HCT116 (cell line): Measurements from ENCODE around the gene ANXA10. TPM values are rescaled to one million over a fixed set of nuclear protein-coding genes. Genes with fewer than 3 reads are reported as not detected.

ENCODE experiments used
- ATAC-seq: fragments of 200-7000 bp; cut with Tn5 transposase; 2 replicates; pipeline ENCODE4 v1.9.1; 2020; ENCODE audit warnings: mild to moderate bottlenecking, moderate library complexity
- BruUV-seq: library from RNA; stranded (reverse); fragments of 400-500 nt; replicated peaks from 2 replicates; lab custom pipeline; 2021; lab: Mats Ljungman, UMichigan
- CTCF ChIA-PET: fragments of 300-600 bp; sonication (Branson Sonifier 250); formaldehyde crosslinking; loops from one replicate; lab custom pipeline; 2021; ENCODE audit warnings: antibody characterized with exemption; lab: Charles Lee
- POLR2A ChIA-PET: fragments of 300-600, 350-600 bp; sonication (Branson Sonifier 250); formaldehyde crosslinking; loops from one replicate; lab custom pipeline; 2021; ENCODE audit warnings: antibody characterized with exemption; lab: Charles Lee
- RAD21 ChIA-PET, 2 experiments: fragments of 300-600 bp; sonication (Branson Sonifier 250); formaldehyde crosslinking; loops; one replicate each; lab custom pipeline; 2023; ENCODE audit warnings: low total read pairs in 2 of 2; ENCODE audit not compliant: uncharacterized antibody in 2 of 2, unreplicated experiment in 2 of 2, low non-redundant PET in 1 of 2; lab: Charles Lee
- DNase-seq: peaks from one replicate; pipeline ENCODE4 v3.0.0-alpha.2; 2010; ENCODE audit warnings: low read depth, low spot score
- H2AFZ ChIP-seq: fragments of 200-600 bp; shearing (Covaris generic), sonication (generic); 2 replicates; pipeline ENCODE4 v1.6.1; 2017; ENCODE audit warnings: low read depth, mixed run types, mixed read lengths, antibody characterized with exemption, low read length; ENCODE audit not compliant: poor library complexity, severe bottlenecking
- H3K27ac ChIP-seq: 2 replicates; pipeline ENCODE4 v1.5.1; 2012; ENCODE audit warnings: low read depth, low read length
- H3K27me3 ChIP-seq: fragments of 200-600 bp; sonication (generic); 2 replicates; pipeline ENCODE4 v1.6.1; 2016; ENCODE audit warnings: mixed run types, low read length, mixed read lengths; ENCODE audit not compliant: insufficient read depth
- H3K36me3 ChIP-seq, 2 experiments: fragments of 200-500 bp in 1 of 2; fragments of 200-600 bp in 1 of 2; sonication (Bioruptor generic) in 1 of 2; sonication (generic) in 1 of 2; 2 replicates each; pipeline versions ENCODE4 v1.5.1 to v1.6.1; 2014 to 2016; ENCODE audit warnings: low read length in 2 of 2, inconsistent platforms in 1 of 2, mixed read lengths in 1 of 2, mixed run types in 1 of 2; ENCODE audit not compliant: insufficient read depth in 2 of 2, control insufficient read depth in 1 of 2
- H3K4me1 ChIP-seq, 2 experiments: fragments of 200-600 bp in 1 of 2; sonication (generic) in 1 of 2; 2 replicates each; pipeline versions ENCODE4 v1.5.1 to v1.6.1; 2012 to 2017; ENCODE audit warnings: low read length in 2 of 2, inconsistent platforms in 1 of 2, mild to moderate bottlenecking in 1 of 2, mixed read lengths in 1 of 2, mixed run types in 1 of 2, moderate library complexity in 1 of 2; ENCODE audit not compliant: insufficient read depth in 2 of 2, control insufficient read depth in 1 of 2
- H3K4me2 ChIP-seq: fragments of 200-600 bp; sonication (generic); 2 replicates; pipeline ENCODE4 v1.6.1; 2017; ENCODE audit warnings: mixed run types, low read length, mixed read lengths
- H3K4me3 ChIP-seq, 2 experiments: fragments of 200-600 bp in 1 of 2; sonication (generic) in 1 of 2; replicated peaks in 1 of 2; 2 replicates each; pipeline ENCODE4 v1.5.1; 2011 to 2016; ENCODE audit warnings: low read length in 2 of 2, control low read depth in 1 of 2, low read depth in 1 of 2, mild to moderate bottlenecking in 1 of 2, mixed read lengths in 1 of 2, mixed run types in 1 of 2
- H3K79me2 ChIP-seq: fragments of 200-600 bp; sonication (generic); 2 replicates; pipeline ENCODE4 v1.6.1; 2017; ENCODE audit warnings: mild to moderate bottlenecking, mixed run types, low read length, moderate library complexity, mixed read lengths; ENCODE audit not compliant: insufficient read depth
- H3K9ac ChIP-seq: fragments of 200-600 bp; sonication (generic); 2 replicates; pipeline ENCODE4 v1.6.1; 2016; ENCODE audit warnings: low read length, mixed read lengths
- H3K9me2 ChIP-seq: fragments of 200-600 bp; sonication (generic), shearing (Covaris generic); 2 replicates; pipeline ENCODE4 v1.6.1; 2017; ENCODE audit warnings: mixed run types, mild to moderate bottlenecking, moderate library complexity; ENCODE audit not compliant: insufficient read depth
- H3K9me3 ChIP-seq, 2 experiments: fragments of 200-500 bp in 1 of 2; fragments of 200-600 bp in 1 of 2; sonication (Bioruptor generic) in 1 of 2; sonication (generic) in 1 of 2; 2 replicates each; pipeline ENCODE4 v1.6.1; 2014 to 2017; ENCODE audit warnings: low read length in 2 of 2, mixed read lengths in 2 of 2, inconsistent platforms in 1 of 2, low read depth in 1 of 2, mild to moderate bottlenecking in 1 of 2, mixed run types in 1 of 2, moderate library complexity in 1 of 2; ENCODE audit not compliant: control insufficient read depth in 1 of 2, insufficient read depth in 1 of 2
- H4K20me1 ChIP-seq: fragments of 200-600 bp; sonication (generic), shearing (Covaris generic); 2 replicates; pipeline ENCODE4 v1.6.1; 2017; ENCODE audit warnings: mixed run types, mild to moderate bottlenecking, moderate library complexity; ENCODE audit not compliant: insufficient read depth
- ATF3 ChIP-seq: IDR thresholded peaks from 2 replicates; pipeline ENCODE4 v1.6.1; 2012
- CBX3 ChIP-seq: IDR thresholded peaks from 2 replicates; pipeline ENCODE4 v1.6.1; 2012; ENCODE audit warnings: low read depth
- CTCF ChIP-seq, 3 experiments: fragments of 200-600 bp in 1 of 3; sonication (generic) in 1 of 3; IDR thresholded peaks in 2 of 3; conservative IDR thresholded peaks in 1 of 3; 2 replicates each; pipeline ENCODE4 v1.5.1; 2012 to 2017; ENCODE audit warnings: low read depth in 2 of 3, low read length in 2 of 3, antibody characterized with exemption in 1 of 3, borderline replicate concordance in 1 of 3, control low read depth in 1 of 3, mild to moderate bottlenecking in 1 of 3, mixed read lengths in 1 of 3, mixed run types in 1 of 3, moderate library complexity in 1 of 3; ENCODE audit not compliant: insufficient read depth in 1 of 3
- EGR1 ChIP-seq: IDR thresholded peaks from 2 replicates; pipeline ENCODE4 v1.6.1; 2012; ENCODE audit warnings: low read depth
- ELF1 ChIP-seq: IDR thresholded peaks from 2 replicates; pipeline ENCODE4 v1.6.1; 2012; ENCODE audit warnings: low read depth, borderline replicate concordance
- EZH2 ChIP-seq: fragments of 200-600 bp; sonication (generic); IDR thresholded peaks from 2 replicates; pipeline ENCODE4 v1.6.1; 2017; ENCODE audit warnings: antibody characterized with exemption, mixed run types
- EZH2phosphoT487 ChIP-seq: fragments of 200-600 bp; IDR thresholded peaks from 2 replicates; pipeline ENCODE4 v1.6.1; 2018; ENCODE audit warnings: antibody characterized with exemption, borderline replicate concordance
- JUND ChIP-seq: IDR thresholded peaks from 2 replicates; pipeline ENCODE4 v1.6.1; 2012
- MAX ChIP-seq: IDR thresholded peaks from 2 replicates; pipeline ENCODE4 v1.6.1; 2012
- POLR2AphosphoS5 ChIP-seq: IDR thresholded peaks from 2 replicates; pipeline ENCODE4 v1.6.1; 2011; ENCODE audit warnings: mild to moderate bottlenecking, low read depth, low read length, moderate library complexity
- RAD21 ChIP-seq: IDR thresholded peaks from 2 replicates; pipeline ENCODE4 v1.6.1; 2012; ENCODE audit warnings: low read depth, mild to moderate bottlenecking
- SIN3A ChIP-seq: IDR thresholded peaks from 2 replicates; pipeline ENCODE4 v1.6.1; 2012; ENCODE audit warnings: low read depth
- SP1 ChIP-seq: IDR thresholded peaks from 2 replicates; pipeline ENCODE4 v1.6.1; 2012; ENCODE audit warnings: low read depth
- TCF7L2 ChIP-seq: IDR thresholded peaks from 2 replicates; pipeline ENCODE4 v1.7.0; 2011; ENCODE audit warnings: borderline replicate concordance, inconsistent platforms; ENCODE audit not compliant: insufficient read depth, insufficient read length; ENCODE audit errors: extremely low read depth
- YY1 ChIP-seq: IDR thresholded peaks from 2 replicates; pipeline ENCODE4 v1.6.1; 2011; ENCODE audit warnings: low read length, low read depth, moderate library complexity, mild to moderate bottlenecking; ENCODE audit not compliant: insufficient replicate concordance; ENCODE audit errors: extremely low read depth
- ZFX ChIP-seq: fragments of 450-650 bp; IDR thresholded peaks from 2 replicates; pipeline ENCODE4 v1.6.1; 2017
- ZNF274 ChIP-seq: fragments of 200-500 bp; sonication (Bioruptor generic); IDR thresholded peaks from 2 replicates; pipeline ENCODE4 v1.6.1; 2014; ENCODE audit warnings: mild to moderate bottlenecking, low read depth, low read length, inconsistent platforms
- intact Hi-C: fragments of 100-400 bp; cut with micrococcal nuclease; formaldehyde crosslinking; loops from 2 replicates; pipeline ENCODE4 v1.10.0; 2022
- total RNA-seq: library from RNA; stranded (reverse); gene quantifications from one replicate; pipeline ENCODE4 v1.2.1, GENCODE V29; 2021; ENCODE audit not compliant: unreplicated experiment
- TF ChIP-seq, protein P1 (sequence below): IDR thresholded peaks from 2 replicates; pipeline ENCODE4 v1.6.1; 2012; ENCODE audit warnings: low read depth
- TF ChIP-seq, protein P2 (sequence below): IDR thresholded peaks from 2 replicates; pipeline ENCODE4 v1.6.1; 2011; ENCODE audit warnings: mild to moderate bottlenecking, low read length, moderate library complexity; ENCODE audit not compliant: insufficient replicate concordance; ENCODE audit errors: extremely low read depth

Gene ANXA10
- total RNA-seq, 1 experiment from 2014 or later = 15.1 TPM

DNA sequence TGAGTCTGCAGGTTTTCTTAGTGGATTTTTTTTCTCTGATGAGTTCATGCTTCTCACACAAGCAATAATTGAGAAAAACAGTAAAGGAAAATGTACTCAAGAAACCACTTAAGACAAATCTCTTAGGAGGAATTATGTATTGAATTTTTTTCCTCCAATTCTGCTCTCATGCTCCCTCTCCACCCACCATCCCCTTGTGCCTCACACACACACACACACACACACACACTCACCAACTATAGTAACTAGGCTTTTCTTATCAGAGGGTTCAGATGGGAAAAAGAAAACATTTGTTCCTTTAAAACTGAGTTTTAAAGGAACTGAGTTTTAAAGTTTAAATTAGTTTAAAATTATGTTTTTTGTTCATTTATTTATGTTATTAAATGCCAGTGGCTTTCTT lies 47.0 kb upstream of the ANXA10 start (continued):
- TF ChIP-seq RAD21 = no peak

GRCh38 chr4:168050002-168050401 lies 42.3 kb upstream of the ANXA10 start:
- no peak for ATAC-seq

More at GRCh38 chr4:168050002-168050401, 42.3 kb upstream of the ANXA10 start:
- H3K4me1 ChIP-seq = no peaks in the 10 kb centered on the region
- no peak overlapping the region for H2AFZ ChIP-seq
- no peak overlapping the region for H3K4me3 ChIP-seq
- no peak for DNase-seq
- no TSS peak for BruUV-seq
- H3K79me2 ChIP-seq = no peaks in the 10 kb centered on the region
- no peak overlapping the region for H3K9ac ChIP-seq
- no peaks in the 10 kb centered on the region for H4K20me1 ChIP-seq
- ChIA-PET CTCF (no interaction called here), RAD21 (no interaction called here), POLR2A (no interaction called here)
- no peaks in the 10 kb centered on the region; the same call in 1 of the 2 replicates for H3K9me2 ChIP-seq
- no peaks in the 10 kb centered on the region for H3K9me3 ChIP-seq
- TF ChIP-seq TCF7L2 (no peak), JUND (no peak), SIN3A (no peak), MAX (no peak), SP1 (no peak), ATF3 (no peak), POLR2AphosphoS5 (no peak), EZH2phosphoT487 (no peak), CBX3 (no peak), YY1 (no peak), ELF1 (no peak), CTCF (IDR thresholded peaks at IDR 0.05 in 2 of 3, conservative IDR thresholded peaks at IDR 0.05 in 1 of 3; ENCODE audit: borderline replicate concordance in 1 of 3, insufficient read depth in 1 of 3, low read depth in 2 of 3, low read length in 2 of 3) (no peak), ZNF274 (no peak), EZH2 (no peak), EGR1 (no peak), ZFX (no peak)
- TF ChIP-seq, protein P1, sequence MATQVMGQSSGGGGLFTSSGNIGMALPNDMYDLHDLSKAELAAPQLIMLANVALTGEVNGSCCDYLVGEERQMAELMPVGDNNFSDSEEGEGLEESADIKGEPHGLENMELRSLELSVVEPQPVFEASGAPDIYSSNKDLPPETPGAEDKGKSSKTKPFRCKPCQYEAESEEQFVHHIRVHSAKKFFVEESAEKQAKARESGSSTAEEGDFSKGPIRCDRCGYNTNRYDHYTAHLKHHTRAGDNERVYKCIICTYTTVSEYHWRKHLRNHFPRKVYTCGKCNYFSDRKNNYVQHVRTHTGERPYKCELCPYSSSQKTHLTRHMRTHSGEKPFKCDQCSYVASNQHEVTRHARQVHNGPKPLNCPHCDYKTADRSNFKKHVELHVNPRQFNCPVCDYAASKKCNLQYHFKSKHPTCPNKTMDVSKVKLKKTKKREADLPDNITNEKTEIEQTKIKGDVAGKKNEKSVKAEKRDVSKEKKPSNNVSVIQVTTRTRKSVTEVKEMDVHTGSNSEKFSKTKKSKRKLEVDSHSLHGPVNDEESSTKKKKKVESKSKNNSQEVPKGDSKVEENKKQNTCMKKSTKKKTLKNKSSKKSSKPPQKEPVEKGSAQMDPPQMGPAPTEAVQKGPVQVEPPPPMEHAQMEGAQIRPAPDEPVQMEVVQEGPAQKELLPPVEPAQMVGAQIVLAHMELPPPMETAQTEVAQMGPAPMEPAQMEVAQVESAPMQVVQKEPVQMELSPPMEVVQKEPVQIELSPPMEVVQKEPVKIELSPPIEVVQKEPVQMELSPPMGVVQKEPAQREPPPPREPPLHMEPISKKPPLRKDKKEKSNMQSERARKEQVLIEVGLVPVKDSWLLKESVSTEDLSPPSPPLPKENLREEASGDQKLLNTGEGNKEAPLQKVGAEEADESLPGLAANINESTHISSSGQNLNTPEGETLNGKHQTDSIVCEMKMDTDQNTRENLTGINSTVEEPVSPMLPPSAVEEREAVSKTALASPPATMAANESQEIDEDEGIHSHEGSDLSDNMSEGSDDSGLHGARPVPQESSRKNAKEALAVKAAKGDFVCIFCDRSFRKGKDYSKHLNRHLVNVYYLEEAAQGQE = no peak
- TF ChIP-seq, protein P2, sequence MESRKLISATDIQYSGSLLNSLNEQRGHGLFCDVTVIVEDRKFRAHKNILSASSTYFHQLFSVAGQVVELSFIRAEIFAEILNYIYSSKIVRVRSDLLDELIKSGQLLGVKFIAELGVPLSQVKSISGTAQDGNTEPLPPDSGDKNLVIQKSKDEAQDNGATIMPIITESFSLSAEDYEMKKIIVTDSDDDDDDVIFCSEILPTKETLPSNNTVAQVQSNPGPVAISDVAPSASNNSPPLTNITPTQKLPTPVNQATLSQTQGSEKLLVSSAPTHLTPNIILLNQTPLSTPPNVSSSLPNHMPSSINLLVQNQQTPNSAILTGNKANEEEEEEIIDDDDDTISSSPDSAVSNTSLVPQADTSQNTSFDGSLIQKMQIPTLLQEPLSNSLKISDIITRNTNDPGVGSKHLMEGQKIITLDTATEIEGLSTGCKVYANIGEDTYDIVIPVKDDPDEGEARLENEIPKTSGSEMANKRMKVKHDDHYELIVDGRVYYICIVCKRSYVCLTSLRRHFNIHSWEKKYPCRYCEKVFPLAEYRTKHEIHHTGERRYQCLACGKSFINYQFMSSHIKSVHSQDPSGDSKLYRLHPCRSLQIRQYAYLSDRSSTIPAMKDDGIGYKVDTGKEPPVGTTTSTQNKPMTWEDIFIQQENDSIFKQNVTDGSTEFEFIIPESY = no peak
- intact Hi-C loops = no loop called here
- no peaks in the 10 kb centered on the region for H3K27me3 ChIP-seq
- no peaks in the 10 kb centered on the region for H3K36me3 ChIP-seq
- H3K27ac ChIP-seq = no peak overlapping the region
- H3K4me2 ChIP-seq = no peak overlapping the region
